HG03439 (cell line): Measurements from ENCODE around the gene CIITA.

Experiments
- ATAC-seq: cut with Tn5 transposase; IDR thresholded peaks from one replicate; pipeline ENCODE4 v1.9.1; 2021; ENCODE audit warnings: mild to moderate bottlenecking, moderate library complexity; ENCODE audit not compliant: unreplicated experiment

CIITA gene

DNA sequence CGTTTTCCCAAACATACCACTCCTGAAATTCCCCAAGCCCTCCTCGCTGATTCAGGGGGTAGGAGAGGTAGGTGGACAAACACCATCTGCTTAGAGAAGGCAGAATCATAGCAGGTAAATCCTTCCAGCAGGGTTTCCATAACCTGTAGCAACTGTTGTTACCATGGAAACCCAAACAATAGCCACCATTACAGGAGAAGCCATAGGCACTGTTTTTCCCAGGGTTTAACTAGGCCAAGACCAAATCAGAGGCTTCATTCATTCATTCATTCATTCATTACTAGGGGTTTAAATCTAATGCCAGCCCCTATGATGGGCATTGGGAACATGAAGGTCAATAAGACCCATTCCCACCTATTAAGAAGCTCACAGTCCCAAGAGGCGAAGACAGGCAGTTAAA lies 25.5 kb upstream of the CIITA start:
- ATAC-seq, result no peak

DNA sequence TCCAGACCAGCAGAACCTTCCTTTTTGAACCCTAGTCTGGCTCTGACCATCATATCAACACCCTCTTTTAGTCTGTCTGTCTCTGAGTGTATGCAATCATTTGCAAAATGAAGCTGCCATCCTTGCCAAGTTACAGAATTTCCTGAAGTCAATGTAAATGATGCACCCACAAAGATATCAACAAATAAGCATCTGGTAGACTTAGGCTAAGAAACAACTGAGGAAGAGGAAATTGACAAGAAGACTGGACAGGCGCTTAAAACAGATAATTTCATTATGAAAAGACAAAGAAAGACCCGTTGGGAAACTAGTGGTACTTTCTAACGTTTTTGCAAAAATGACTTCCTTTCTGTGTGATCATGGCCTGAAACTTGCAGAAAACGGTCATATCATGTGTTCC lies 24.7 kb upstream of the CIITA start:
- no peak for ATAC-seq

DNA sequence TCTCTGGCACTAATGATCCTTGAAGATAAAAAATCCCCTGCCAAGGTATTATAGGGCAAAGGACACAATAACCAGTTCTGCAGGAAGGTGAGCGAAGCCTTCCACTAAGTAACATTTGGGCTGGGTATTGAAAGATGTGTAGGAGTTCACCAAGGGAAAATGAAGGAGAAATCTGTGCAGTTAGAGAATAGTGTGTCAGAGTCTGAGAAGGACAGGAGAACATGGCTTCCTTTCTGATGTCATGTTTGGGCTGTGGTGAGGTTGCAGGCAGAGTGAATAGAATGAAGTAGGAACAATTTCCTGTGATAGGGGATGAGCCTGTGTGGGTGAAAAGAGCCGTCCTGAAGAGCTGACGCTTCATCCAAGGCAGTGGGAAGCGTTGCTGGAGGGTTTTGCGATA lies 24.1 kb upstream of the CIITA start:
- no peak for ATAC-seq

DNA sequence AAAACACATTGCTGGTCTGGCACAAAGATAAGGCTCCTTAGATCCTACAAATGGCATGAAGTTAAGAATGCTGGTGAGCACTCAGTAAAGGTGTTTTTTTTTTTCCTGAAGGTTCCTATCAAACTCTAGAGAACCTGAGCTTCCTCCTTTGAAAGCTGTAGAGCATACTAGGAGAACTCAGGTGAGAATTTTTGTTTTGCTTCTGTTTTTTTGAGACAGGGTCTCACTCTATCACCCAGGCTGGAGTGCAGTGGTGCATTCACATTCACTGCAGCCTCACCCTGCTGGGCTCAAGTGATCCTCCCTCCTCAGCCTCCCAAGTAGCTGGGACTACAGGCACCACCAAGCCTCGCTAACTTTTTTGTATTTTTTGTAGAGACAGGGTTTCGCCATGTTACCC lies 21.0 kb upstream of the CIITA start:
- no peak for ATAC-seq

DNA sequence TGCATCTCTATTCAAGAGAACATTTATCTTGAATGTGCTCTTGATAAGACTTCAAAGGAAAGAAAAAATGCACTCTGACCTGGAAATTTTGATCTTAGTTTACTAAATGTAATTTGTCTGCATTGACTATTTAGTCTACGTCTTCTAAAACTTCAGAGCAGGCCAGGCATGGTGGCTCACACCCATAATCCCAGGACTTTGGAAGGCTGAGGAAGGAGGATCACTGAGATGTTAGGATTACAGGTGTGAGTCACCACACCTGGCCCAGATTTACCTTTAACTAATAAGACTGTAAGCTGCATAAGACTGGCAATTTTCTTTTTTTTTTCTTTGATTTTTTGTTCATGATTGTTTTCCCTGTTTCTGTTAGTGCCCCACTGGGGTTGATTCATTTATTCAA lies 18.8 kb upstream of the CIITA start:
- no peak for ATAC-seq

DNA sequence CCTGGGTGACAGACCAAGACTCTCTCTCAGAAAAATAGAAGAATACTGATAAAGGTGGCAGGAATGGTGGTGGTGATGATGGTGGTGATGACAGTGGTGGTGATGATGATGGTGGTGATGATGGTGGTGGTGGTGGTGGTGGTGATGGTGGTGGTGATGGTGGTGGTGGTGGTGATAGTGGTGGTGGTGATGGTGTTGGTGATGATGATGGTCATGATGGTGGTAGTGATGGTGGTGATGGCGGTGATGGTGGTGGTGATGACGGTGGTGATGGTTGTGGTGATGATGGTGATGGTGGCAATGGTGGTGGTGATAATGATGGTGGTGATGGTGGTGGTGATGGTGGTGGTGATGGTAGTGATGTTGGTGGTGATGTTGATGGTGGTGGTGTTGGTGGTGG lies 18.0 kb upstream of the CIITA start:
- no peak for ATAC-seq

DNA sequence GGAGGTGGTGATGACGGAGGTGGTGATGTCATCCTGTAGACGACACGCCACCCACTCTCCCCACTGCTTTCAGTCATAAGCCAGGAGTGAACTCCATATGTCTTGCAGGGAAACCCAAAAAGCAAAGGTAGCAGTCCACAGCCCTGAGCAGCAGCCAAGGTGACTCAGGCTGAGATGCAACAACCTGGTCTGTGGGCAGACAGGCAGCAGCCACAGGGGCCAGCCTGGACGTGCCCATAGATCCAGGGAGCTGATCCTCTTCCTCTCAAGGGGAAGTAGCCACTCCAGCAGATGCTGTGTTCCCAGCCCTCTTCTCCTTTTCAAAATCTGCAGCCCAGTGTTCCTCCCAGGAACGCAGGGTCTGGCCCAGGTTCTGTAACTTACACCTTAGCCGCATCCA lies 17.3 kb upstream of the CIITA start:
- ATAC-seq, result no peak

DNA sequence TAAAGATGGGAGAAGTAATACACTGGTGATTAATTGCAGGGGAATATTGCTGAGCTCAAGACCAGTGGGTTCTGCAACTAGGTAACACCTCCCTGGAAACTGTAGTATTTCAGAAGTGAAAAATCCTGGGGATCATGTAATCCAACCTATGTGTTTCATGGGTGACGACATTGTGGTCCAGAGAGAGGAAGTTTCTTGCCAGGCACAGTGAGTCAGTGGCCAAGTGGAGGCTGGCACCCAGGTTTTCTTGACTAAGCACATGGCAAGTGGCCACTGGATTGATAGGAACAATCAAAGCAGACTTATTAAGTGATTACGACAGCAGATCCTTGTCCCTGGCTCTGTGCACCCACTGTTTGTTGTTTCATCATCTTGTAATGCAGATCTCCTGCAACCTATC lies 14.6 kb upstream of the CIITA start:
- ATAC-seq, result no peak

DNA sequence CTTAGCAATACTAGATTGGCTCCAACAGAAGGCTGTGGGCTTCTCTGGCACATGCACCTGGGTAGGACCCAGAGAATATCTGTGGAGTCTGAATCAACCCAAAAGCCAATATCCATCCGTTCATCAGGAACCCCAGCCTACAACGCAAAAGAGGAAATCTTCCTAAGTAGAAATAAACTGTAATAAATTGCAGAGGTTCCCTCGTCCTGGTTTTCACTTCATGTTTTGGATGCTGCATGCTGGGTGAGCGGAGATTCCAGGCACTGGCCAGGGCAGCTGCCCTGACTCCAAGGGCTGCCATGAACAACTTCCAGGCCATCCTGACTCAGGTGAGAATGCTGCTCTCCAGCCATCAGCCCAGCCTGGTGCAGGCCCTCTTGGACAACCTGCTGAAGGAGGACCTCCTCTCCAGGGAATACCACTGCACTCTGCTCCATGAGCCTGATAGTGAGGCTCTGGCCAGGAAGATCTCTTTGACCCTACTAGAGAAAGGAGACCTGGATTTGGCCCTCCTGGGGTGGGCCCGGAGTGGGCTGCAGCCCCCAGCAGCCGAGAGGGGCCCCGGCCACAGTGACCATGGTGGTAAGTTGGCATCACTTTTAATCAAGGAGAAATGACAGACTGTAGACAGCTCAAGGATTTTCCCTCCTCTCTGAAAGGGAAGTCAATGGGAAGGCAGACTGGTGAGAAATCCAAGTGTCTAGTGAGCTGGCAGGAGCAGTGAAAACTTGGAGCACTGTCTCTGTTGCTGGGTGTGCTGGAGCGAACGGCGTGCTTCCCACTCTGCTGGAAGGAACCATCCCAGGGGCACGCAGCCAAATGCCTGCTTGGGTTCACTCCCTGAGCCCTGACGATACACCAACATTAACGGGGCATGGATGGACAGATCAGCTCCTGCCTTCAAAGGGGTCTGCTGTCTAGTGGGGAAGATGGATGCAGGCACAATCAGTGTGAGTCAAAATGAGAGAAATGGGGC lies 10.7 kb upstream of the CIITA start:
- ATAC-seq, result no peak

DNA sequence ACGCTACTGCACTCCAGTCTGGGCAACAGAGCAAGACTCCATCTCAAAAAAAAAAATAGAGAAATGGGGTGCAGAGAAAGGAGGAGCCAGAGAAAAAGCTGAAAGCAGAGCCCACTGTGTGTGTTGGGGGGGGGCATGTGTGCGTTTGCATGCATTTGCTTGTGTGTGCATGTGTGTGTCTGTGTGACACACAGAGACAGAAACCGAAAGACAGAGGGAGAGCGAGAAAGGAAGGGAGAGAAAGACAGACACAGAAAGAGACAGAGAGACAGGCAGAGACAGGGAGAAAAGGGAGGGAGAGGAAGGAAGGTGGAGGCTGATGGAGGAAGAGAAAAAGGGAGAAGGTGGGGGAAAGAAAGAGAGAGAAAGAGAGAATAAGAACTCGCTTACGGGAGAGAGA lies 9.8 kb upstream of the CIITA start:
- ATAC-seq, result no peak

DNA sequence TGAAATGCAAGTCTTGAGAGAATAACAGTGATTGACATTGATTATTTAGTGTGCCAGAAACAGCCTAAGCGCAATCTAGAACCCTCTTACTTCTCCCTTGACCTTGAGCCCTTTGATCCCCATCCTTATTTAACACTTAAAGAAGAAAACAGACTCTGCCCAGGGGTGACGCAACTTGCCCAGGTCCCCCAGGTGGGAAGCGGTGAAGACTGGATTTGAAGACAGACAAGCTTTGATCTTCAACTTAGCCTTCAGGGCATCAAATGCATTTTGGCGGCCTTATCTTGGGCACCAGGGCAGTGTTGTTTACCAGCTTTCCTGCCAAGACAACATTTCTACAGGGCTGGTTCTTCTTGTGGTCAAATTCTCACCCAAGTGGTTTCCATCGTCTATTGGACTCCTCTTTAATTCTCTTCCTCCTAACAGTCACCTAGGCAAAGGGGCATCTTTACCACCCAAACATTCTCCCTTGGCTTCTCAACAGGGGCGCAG lies 8.9 kb upstream of the CIITA start:
- ATAC-seq, result no peak

DNA sequence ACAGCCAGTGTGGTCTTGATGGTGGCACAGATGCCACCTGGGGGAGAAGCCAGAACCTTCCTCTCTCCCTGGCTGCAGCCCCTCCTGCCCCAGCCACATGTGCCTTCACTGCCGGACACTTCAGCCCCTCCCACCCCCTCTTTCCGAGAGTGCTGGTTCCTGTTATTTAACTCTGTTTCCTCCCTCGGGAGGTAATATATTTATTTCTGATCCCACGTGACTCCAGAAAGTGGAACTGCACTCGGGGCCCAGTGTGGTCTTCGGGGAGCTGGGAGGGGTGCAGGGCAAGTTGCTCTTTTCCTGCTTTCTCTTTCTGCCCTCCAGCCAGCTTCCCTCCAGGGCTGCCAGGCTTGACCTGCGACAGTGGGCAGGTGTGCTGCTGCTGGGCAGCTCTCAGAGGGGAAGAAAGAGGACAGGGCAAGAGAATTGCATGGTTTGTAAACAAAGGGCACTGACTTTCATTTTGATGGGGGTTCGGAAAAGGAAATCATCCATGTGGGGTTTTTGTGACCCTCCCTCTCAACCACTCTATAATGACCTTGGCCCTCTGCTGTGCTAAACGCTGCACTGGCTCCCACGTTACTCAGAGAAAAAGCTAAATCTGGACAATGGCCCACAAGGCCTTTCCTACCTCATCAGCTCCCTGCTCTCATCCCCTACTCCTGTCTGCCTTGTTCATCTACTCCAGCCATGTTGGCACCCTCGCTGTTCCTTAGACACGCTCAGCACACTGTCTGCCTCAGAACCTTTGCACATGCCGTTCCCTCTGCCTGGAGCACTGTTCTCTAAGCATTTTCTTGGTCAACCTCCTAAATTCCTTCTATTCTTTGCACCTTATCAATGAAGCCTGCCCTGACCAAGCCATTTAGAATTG lies 8.2 kb upstream of the CIITA start:
- no peak for ATAC-seq

DNA sequence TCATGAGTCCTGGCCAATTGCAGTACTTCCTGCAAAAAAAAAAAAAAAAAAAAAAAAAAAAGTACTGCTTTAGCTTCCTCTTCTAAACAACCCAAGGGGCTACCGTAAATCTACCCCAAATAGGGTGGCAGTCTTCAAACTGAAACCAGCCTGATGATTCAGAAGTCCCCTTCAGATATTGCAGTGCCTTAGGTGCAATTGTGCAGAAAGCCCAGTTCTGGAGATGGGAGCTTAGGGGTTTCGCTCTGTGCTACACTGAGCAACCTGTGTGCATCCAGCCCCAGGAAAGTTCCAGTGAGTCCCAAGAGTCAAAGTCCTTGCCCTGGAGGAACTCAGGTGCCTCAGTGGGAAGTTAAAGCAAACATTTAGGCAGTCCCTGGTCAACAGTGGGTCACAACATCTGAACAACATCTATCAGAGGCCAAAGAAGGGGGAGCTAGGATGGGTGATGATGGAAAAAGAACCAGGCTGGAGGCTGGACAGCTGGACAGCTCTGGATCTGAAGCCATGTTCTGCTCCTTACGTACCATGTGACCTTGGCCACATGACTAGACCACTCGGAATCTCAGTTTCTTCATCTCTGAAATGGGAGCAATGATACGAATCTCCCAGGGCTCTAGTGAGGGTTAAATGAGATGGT lies 6.7 kb upstream of the CIITA start:
- no peak for ATAC-seq

DNA sequence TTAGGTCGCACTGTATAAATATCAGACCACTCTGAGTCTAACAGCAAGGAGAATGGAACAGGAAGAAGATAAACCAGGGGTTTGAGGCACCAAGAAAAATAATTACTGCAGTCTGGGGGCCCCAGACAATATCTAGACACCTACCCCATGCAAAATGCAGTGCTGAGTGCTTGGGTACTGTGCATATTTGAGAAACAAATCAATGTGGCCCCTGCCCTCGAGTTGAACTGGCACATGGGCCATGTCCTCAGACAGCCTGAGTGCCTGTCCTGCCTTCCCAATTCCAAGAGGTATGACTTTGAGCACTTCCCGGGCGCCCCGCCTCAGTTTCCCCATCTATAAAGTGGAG lies 6.2 kb upstream of the CIITA start:
- no peak for ATAC-seq

DNA sequence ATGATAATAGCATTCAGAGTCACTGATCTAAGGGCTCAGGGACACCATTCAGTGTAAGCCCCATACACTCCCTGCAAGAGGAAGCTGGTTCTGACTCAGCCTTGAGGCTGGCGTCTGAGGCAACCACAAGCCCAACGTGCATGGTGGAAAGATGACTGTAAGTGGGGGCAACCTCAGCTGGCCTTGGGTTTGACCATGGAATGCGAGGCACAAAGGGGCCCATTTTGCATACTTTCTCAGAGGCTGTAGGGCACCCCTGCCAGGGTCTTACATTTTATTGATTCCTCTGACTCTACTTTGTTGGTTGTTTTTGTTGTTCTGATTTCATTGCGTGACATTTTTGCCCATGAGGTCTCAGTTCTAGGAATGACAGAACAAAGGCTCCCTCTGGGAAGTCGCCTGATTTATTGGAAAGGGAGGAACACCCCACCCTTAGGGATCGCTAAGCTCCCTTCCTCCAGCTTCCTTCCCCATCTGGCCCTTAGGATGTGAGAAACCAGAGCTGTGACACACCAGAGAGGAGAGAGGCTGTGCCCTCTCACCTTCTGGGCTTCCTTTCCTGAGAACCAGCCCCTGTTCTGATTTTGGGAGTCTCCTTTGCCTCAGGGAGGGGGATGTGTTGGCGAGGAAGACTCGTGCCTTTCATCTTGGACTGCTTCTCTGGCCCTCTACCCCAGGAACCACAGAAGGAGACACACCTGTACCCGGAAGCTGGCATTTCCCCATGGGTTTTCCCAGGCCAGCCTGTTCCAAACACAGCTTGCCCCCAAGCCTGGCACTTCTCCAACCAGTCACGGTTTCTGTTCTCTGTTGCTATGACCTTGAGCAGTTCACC lies 5.6 kb upstream of the CIITA start:
- ATAC-seq, result peak; percentile 52

DNA sequence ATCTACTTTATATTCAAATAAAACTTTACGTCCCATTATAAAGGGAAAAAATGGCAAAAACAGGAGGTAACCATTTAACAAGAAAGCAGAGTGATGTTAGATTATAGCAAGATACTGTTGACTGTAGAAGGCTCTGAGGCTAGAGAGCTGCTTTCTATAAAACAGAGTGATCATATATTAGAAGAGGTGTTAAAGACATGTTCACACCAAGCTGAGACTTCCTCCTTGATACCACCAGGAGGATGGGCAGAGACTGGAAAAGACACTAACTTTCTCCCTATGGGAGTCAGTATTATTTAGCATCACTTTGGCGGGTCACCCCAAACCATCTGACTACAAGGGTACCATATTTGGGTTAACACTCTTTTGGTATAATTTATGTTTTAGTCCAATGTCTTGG lies 687 bp upstream of the CIITA start:
- ATAC-seq, result no peak

DNA sequence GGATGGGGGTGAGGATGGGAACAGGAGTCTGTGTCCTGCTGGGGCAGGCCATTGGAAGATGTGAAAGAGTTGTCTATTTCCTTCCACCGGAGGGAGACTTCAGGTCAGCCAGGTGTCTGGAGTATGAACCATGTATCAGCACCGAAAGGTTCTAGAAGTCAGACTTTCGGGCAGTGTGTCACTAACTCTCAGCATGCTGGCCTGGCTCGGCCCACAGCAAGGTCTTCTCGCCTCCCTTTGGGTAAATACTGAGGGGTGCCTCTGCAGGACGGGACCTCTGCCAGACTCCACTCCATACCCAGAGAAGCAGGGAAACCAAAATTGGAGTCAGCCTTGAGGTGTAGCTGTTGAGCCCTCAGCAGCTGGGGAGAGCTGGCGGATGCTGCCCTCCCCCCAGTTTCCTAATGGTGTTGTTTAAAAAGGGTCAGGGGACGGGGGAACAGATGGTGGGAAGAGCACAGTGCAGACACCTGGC lies 507 bp downstream of the CIITA start:
- ATAC-seq, result peak; percentile 5

DNA sequence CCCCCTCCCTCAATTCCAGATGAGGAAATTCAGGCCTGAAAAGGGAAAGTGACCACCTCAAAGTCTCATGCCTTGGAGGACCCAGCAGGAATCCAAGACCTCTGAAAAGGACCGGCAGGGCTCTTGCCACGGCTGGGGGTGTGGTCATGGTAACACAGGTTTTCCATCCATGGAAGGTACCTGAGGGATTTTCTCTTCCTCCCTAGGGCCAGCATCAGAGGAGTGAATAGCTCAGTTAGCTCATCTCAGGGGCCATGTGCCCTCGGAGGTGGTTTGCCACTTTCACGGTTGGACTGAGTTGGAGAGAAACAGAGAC lies 1.3 kb downstream of the CIITA start:
- ATAC-seq, result no peak

DNA sequence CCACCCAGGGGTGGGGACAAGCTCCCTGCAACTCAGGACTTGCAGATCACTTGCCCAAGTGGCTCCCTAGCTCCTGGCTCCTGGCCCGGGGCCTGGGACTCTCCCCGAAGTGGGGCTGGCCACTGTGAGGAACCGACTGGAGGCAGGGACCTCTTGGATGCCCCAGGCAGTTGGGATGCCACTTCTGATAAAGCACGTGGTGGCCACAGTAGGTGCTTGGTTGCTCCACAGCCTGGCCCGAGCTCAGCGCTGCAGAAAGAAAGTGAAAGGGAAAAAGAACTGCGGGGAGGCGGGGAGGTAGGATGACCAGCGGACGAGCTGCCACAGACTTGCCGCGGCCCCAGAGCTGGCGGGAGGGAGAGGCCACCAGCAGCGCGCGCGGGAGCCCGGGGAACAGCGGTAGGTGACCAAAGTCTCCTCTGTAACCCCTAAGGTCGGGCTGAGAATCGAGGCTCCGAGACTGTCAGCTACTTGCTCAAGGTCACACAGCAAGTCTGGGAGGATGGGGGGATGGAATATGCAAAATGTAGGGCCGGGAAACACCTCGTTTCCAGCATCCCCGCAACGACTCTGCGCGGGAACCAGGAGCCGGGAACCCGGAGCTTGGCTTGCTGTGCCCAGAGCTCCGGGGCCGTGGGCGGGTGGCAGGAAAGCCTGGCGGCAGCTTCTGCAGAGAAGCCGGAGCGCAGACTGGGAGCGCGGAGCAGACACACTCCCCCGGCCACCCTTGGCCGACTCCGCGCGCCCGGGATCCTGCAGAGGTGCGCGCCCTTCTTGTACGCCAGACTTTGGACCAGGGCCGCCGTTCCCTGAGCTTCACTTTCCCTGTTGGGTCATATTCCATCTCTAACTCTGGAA lies 1.9 kb downstream of the CIITA start:
- ATAC-seq, result no peak
